HUDEP-2 (cell line): Measurements from ENCODE around the gene SH3RF3.

ENCODE experiments used
- DNase-seq, 76 experiments: peaks; one replicate each; lab custom pipeline; 2025; ENCODE audit not compliant: unreplicated experiment in 76 of 76; lab: John Stamatoyannopoulos, UW

Gene SH3RF3

GRCh38 chr2:109197491-109198418, 68.8 kb downstream of the SH3RF3 start:
- DNase-seq = no peak

GRCh38 chr2:109199790-109200189, 70.8 kb downstream of the SH3RF3 start:
- DNase-seq = no peak

GRCh38 chr2:109200616-109201464, 71.8 kb downstream of the SH3RF3 start:
- no peak for DNase-seq

GRCh38 chr2:109201465-109202327, 72.7 kb downstream of the SH3RF3 start:
- DNase-seq = no peak

- no peak for DNase-seq
Measured at GRCh38 chr2:109202486-109202885, 73.5 kb downstream of the SH3RF3 start.

GRCh38 chr2:109203246-109204011, 74.4 kb downstream of the SH3RF3 start:
- peak in 1 of 76 experiments; percentile 4 for DNase-seq

GRCh38 chr2:109204412-109204811, 75.4 kb downstream of the SH3RF3 start:
- DNase-seq = no peak

GRCh38 chr2:109205447-109205846, 76.4 kb downstream of the SH3RF3 start:
- no peak for DNase-seq

- no peak for DNase-seq
Measured at GRCh38 chr2:109206569-109207146, 77.7 kb downstream of the SH3RF3 start.

GRCh38 chr2:109207176-109207575, 78.2 kb downstream of the SH3RF3 start:
- no peak for DNase-seq

- DNase-seq = no peak
Measured at GRCh38 chr2:109208071-109208950, 79.3 kb downstream of the SH3RF3 start.

- DNase-seq = no peak
Measured at GRCh38 chr2:109208951-109209335, 79.9 kb downstream of the SH3RF3 start.

GRCh38 chr2:109209412-109209811, 80.4 kb downstream of the SH3RF3 start:
- DNase-seq = no peak

- DNase-seq = no peak
Measured at GRCh38 chr2:109209941-109210340, 80.9 kb downstream of the SH3RF3 start.

GRCh38 chr2:109210431-109211200, 81.6 kb downstream of the SH3RF3 start:
- DNase-seq = no peak

- DNase-seq = no peak
Measured at GRCh38 chr2:109211315-109211714, 82.3 kb downstream of the SH3RF3 start.

GRCh38 chr2:109212836-109213563, 84.0 kb downstream of the SH3RF3 start:
- DNase-seq = no peak
